Measurements from ENCODE around the gene CNNM1.

DNA sequence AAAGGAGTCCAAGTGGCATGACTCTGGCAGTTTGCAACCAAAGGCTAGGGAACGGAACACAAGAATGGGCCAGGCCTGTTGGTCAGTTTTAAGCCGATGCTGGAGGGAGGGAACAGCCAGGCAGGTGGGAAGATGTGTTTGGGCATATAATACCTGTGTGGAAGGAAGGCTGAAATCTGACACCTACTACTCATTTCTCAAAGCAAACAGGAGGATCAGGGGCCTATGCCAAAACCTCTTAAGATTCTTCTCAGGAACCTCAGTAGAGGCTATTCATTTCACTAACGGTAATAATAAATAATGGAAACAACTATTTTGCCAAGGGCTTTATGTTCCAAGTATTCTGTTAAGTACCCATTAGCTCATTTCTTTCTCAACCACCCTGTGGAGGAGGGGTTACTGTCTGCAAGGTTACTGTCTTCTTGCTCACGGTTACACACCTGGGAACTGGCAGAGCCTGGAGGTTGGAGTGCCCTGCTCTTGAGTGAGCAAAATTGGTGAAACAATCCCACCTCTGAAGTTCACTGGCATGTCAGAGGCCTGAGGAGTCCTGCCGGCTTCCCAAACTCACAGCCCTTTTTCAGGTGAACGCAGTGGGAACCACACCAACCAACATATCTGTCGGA lies 65.7 kb downstream of the CNNM1 start:
- TF ChIP-seq TEAD4 (CRISPR knock-in tag; IDR thresholded peaks at IDR 0.05) (no peak), ATF3 (CRISPR knock-in tag; conservative IDR thresholded peaks at IDR 0.05) (no peak), CTCF (IDR thresholded peaks at IDR 0.05) (no peak), RELA (CRISPR knock-in tag; IDR thresholded peaks at IDR 0.05; ENCODE audit: borderline replicate concordance) (no peak), NR1H2 (CRISPR knock-in tag; IDR thresholded peaks at IDR 0.05) (no peak), ATF1 (CRISPR knock-in tag; IDR thresholded peaks at IDR 0.05) (no peak), ZBTB21 (CRISPR knock-in tag; IDR thresholded peaks at IDR 0.05; ENCODE audit: borderline replicate concordance) (no peak), ATF2 (CRISPR knock-in tag; IDR thresholded peaks at IDR 0.05; ENCODE audit: borderline replicate concordance, low read depth) (no peak), USF2 (CRISPR knock-in tag; IDR thresholded peaks at IDR 0.05) (no peak)
- TF ChIP-seq, protein P1, sequence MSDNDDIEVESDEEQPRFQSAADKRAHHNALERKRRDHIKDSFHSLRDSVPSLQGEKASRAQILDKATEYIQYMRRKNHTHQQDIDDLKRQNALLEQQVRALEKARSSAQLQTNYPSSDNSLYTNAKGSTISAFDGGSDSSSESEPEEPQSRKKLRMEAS (CRISPR knock-in tag; IDR thresholded peaks at IDR 0.05) = no peak
- TF ChIP-seq, protein P2, sequence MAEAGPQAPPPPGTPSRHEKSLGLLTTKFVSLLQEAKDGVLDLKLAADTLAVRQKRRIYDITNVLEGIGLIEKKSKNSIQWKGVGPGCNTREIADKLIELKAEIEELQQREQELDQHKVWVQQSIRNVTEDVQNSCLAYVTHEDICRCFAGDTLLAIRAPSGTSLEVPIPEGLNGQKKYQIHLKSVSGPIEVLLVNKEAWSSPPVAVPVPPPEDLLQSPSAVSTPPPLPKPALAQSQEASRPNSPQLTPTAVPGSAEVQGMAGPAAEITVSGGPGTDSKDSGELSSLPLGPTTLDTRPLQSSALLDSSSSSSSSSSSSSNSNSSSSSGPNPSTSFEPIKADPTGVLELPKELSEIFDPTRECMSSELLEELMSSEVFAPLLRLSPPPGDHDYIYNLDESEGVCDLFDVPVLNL (CRISPR knock-in tag; IDR thresholded peaks at IDR 0.05; ENCODE audit: borderline replicate concordance, low read depth) = no peak
- TF ChIP-seq, protein P3, sequence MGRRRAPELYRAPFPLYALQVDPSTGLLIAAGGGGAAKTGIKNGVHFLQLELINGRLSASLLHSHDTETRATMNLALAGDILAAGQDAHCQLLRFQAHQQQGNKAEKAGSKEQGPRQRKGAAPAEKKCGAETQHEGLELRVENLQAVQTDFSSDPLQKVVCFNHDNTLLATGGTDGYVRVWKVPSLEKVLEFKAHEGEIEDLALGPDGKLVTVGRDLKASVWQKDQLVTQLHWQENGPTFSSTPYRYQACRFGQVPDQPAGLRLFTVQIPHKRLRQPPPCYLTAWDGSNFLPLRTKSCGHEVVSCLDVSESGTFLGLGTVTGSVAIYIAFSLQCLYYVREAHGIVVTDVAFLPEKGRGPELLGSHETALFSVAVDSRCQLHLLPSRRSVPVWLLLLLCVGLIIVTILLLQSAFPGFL (CRISPR knock-in tag; IDR thresholded peaks at IDR 0.05; ENCODE audit: borderline replicate concordance) = no peak
